ENCODE measurements around the gene RGL1. TPM values are rescaled to one million over a fixed set of nuclear protein-coding genes. Genes with fewer than 3 reads are reported as not detected.

The RGL1 gene
- total RNA-seq, 3 donors from 2014 or later (not counting 1 experiment from before 2014, with no cell fraction given): 0.16 to 0.52 (median 0.40) TPM

DNA sequence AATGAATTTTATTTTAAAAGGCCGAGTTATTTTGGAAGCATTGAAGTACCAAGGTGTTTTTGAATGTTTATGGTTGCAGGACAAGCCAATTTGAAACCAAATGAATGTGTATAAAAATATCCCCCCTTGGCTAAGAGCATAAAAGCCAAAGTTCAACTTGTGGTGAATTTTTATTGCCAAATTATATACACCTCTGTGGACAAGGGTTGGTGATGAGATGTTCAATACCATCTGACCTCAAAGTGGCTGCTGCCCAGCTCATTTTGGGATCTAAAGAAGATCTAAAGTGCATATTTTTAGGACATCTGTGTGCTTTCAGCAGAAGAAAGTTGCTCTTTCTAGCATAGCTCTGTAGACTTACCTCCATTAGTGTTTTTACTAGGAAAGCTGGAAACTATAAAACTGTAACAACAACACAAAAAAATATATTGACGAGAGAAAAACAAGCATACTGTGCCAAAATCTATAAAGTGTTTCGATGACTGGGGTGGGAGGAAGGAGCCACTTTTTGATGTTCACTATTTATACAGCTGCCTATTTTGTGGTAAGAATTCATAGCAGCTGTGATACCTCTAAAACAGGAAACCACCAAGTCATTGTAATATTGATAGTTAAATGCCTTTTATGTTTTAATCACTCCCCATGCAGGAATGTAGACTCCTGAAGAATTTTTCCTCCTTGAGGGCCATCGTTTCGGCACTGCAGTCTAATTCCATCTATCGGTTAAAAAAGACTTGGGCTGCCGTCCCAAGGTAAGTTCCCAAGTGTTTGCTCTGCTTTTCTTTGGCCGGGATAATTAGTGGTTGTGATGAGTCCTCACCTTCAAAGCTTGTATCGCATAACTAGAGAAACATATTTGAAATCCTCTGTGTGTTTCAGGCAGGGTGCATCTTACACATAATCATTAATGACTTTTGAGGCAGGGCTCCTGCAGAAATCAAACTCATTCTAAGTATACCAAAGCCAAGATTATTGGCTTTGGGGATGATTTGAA, 83.2 kb downstream of the RGL1 start:
- TF ChIP-seq CTCF (IDR thresholded peaks at IDR 0.05): no peak
- Mint-ChIP-seq H3K27ac (no peak overlapping the region), H3K36me3 (no peaks in the 10 kb centered on the region), H3K4me3 (peak overlapping the region; percentile 22), H3K4me1 (peaks cover 23 to 26% of the 10 kb centered on the region in 2 donors), H3K27me3 (ENCODE audit: low read depth in 2 of 2) (no peaks in the 10 kb centered on the region), H3K9me3 (no peaks in the 10 kb centered on the region)
- H3K36me3 ChIP-seq (ENCODE audit: control insufficient read depth, insufficient read depth, low read length): no peaks in the 10 kb centered on the region
- peaks cover 3% of the 10 kb centered on the region for H3K4me1 ChIP-seq (ENCODE audit: control insufficient read depth, insufficient read depth, low read length)
- no peak overlapping the region for H3K4me3 ChIP-seq (ENCODE audit: low read length)
- WGBS (ENCODE audit: insufficient coverage): 72% methylated on average over 6 of the region's 9 CpGs
- no peaks in the 10 kb centered on the region for H3K9me3 ChIP-seq (ENCODE audit: control insufficient read depth, insufficient read depth, low read length)
- peak in 1 of 2 donors; percentile 41 for DNase-seq
- no peak overlapping the region for H3K27ac ChIP-seq (ENCODE audit: low read length)
- peak in 1 of 3 donors; percentile 69 for ATAC-seq
- H3K27me3 ChIP-seq (ENCODE audit: control insufficient read depth, insufficient read depth, low read length): peaks cover 3% of the 10 kb centered on the region
- intact Hi-C loops (cut with micrococcal nuclease): no loop called here

DNA sequence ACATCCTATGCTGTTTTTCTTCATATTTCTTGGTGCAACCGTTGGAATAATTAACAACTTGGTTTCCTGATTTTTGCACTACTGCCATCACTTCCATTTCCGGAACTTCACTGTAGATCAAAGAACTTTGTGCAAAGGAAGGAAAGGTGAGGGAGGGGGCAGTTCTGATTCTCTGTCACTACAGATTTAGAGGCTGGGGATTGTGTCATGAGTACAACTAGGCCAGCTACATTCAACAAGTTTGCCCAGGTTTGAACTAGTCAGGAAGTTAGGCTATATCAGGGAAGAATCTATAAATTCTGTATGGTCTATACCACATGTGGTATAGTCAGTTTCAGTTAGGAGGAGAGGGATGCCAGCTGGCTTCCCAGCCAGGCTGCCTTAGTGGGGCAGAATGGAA, 84.2 kb downstream of the RGL1 start:
- TF ChIP-seq CTCF (IDR thresholded peaks at IDR 0.05): no peak
- Histone ChIP-seq H3K4me1 (ENCODE audit: control insufficient read depth, insufficient read depth, low read length) (peaks cover 3% of the 10 kb centered on the region), H3K27ac (ENCODE audit: low read length) (no peak overlapping the region), H3K4me3 (ENCODE audit: low read length) (no peak overlapping the region), H3K27me3 (ENCODE audit: control insufficient read depth, insufficient read depth, low read length) (peaks cover 3% of the 10 kb centered on the region), H3K9me3 (ENCODE audit: control insufficient read depth, insufficient read depth, low read length) (no peaks in the 10 kb centered on the region), H3K36me3 (ENCODE audit: control insufficient read depth, insufficient read depth, low read length) (no peaks in the 10 kb centered on the region)
- intact Hi-C loops (cut with micrococcal nuclease): no loop called here
- Mint-ChIP-seq H3K27me3 (ENCODE audit: low read depth in 2 of 2) (no peaks in the 10 kb centered on the region), H3K4me1 (peaks cover 23 to 26% of the 10 kb centered on the region in 2 donors), H3K36me3 (no peaks in the 10 kb centered on the region), H3K9me3 (no peaks in the 10 kb centered on the region), H3K4me3 (no peak overlapping the region), H3K27ac (no peak overlapping the region)
- no peak for DNase-seq
- no peak for ATAC-seq
- WGBS (ENCODE audit: insufficient coverage): 10% methylated on average over 1 of the region's 2 CpGs

GRCh38 chr1:183891158-183891856, 86.4 kb downstream of the RGL1 start:
- intact Hi-C loops (cut with micrococcal nuclease): no loop called here
- no peak for TF ChIP-seq CTCF (IDR thresholded peaks at IDR 0.05)
- Histone ChIP-seq H3K36me3 (ENCODE audit: control insufficient read depth, insufficient read depth, low read length) (no peaks in the 10 kb centered on the region), H3K4me1 (ENCODE audit: control insufficient read depth, insufficient read depth, low read length) (peaks cover 3% of the 10 kb centered on the region), H3K27me3 (ENCODE audit: control insufficient read depth, insufficient read depth, low read length) (no peaks in the 10 kb centered on the region), H3K27ac (ENCODE audit: low read length) (no peak overlapping the region), H3K9me3 (ENCODE audit: control insufficient read depth, insufficient read depth, low read length) (no peaks in the 10 kb centered on the region), H3K4me3 (ENCODE audit: low read length) (no peak overlapping the region)
- no peak overlapping the region for H3K4me3 Mint-ChIP-seq
- peaks cover 25 to 28% of the 10 kb centered on the region in 2 donors for H3K4me1 Mint-ChIP-seq
- 94% methylated on average over 3 of the region's 3 CpGs for WGBS (ENCODE audit: insufficient coverage)
- H3K27me3 Mint-ChIP-seq (ENCODE audit: low read depth in 2 of 2): peaks cover 0 to 2% of the 10 kb centered on the region in 2 donors
- no peaks in the 10 kb centered on the region for H3K36me3 Mint-ChIP-seq
- H3K9me3 Mint-ChIP-seq: no peaks in the 10 kb centered on the region
- H3K27ac Mint-ChIP-seq: no peak overlapping the region
- DNase-seq (no peak), ATAC-seq (no peak)

Data from natural killer cell (primary cell).